ENCODE data around the gene ALDH1A2.
"Not testable (repeated sequence)": the region's sequence is repeated elsewhere in the genome, so short reads cannot be mapped to it uniquely, and the experiment has no call there.

GRCh38 chr15:58080959-58081358 is 15.4 kb upstream of the ALDH1A2 start:
- TF ChIP-seq SUZ12 (IDR thresholded peaks at IDR 0.05; ENCODE audit: extremely low read depth, insufficient read depth, insufficient read length); YY1 (IDR thresholded peaks at IDR 0.05; ENCODE audit: insufficient read depth, insufficient read length): not testable (repeated sequence)
